ENCODE results near the gene ELL. TPM values are rescaled to one million over a fixed set of nuclear protein-coding genes. Genes with fewer than 3 reads are reported as not detected.
A peak's percentile ranks its signal among the peaks of the same experiment; 100 is the strongest.

Gene ELL
- total and polyA plus RNA-seq, 2 donors from 2014 or later: 5.7 to 25.2 TPM

- FAIRE-seq (no peak), DNase-seq (peak in 2 of 5 donors; percentile 62 to 64)
- Histone ChIP-seq H3K9me3 (ENCODE audit: control insufficient read depth in 2 of 3, insufficient read depth in 1 of 3, low read length in 3 of 3) (no peaks in the 10 kb centered on the region), H3K27me3 (ENCODE audit: control insufficient read depth, insufficient read depth, low read length) (no peaks in the 10 kb centered on the region), H3K36me3 (ENCODE audit: control insufficient read depth in 2 of 3, insufficient read depth in 3 of 3, low read length in 3 of 3) (no peaks in the 10 kb centered on the region), H3K4me3 (ENCODE audit: low read length in 3 of 3) (no peak overlapping the region), H3K27ac (ENCODE audit: low read depth in 2 of 2, low read length in 2 of 2) (peak overlapping the region; percentile 71 to 72), H3K9ac (ENCODE audit: low read length in 3 of 3) (peak overlapping the region in 2 of 3 donors; percentile 18 to 59), H3K4me1 (ENCODE audit: control insufficient read depth in 2 of 3, insufficient read depth in 2 of 3, low read depth in 1 of 3, low read length in 3 of 3) (peaks cover 0 to 64% (median 55%) of the 10 kb centered on the region in 3 donors)
- intact Hi-C loops (cut with DNase I): no loop called here
- no peak for TF ChIP-seq CTCF (IDR thresholded peaks at IDR 0.05; ENCODE audit: borderline replicate concordance, extremely low read depth, insufficient read depth)
These were observed 26.5 kb downstream of the ELL start for GRCh38 chr19:18495204-18495911.

- DNase-seq (no peak), FAIRE-seq (no peak)
- H3K4me1 ChIP-seq (ENCODE audit: control insufficient read depth in 2 of 3, insufficient read depth in 2 of 3, low read depth in 1 of 3, low read length in 3 of 3): peaks cover 0 to 63% (median 56%) of the 10 kb centered on the region in 3 donors
- H3K4me3 ChIP-seq (ENCODE audit: low read length in 3 of 3): no peak overlapping the region
- intact Hi-C loops (cut with DNase I): no loop called here
- H3K27ac ChIP-seq (ENCODE audit: low read depth in 2 of 2, low read length in 2 of 2): peak overlapping the region in 1 of 2 donors; percentile 67
- no peak for TF ChIP-seq CTCF (IDR thresholded peaks at IDR 0.05; ENCODE audit: borderline replicate concordance, extremely low read depth, insufficient read depth)
- H3K36me3 ChIP-seq (ENCODE audit: control insufficient read depth in 2 of 3, insufficient read depth in 3 of 3, low read length in 3 of 3): no peaks in the 10 kb centered on the region
- H3K9me3 ChIP-seq (ENCODE audit: control insufficient read depth in 2 of 3, insufficient read depth in 1 of 3, low read length in 3 of 3): no peaks in the 10 kb centered on the region
- no peaks in the 10 kb centered on the region for H3K27me3 ChIP-seq (ENCODE audit: control insufficient read depth, insufficient read depth, low read length)
- peak overlapping the region in 1 of 3 donors; percentile 6 for H3K9ac ChIP-seq (ENCODE audit: low read length in 3 of 3)
These were observed 27.6 kb downstream of the ELL start for GRCh38 chr19:18494267-18494607.

GRCh38 chr19:18493440-18494266, 28.2 kb downstream of the ELL start:
- H3K9ac ChIP-seq (ENCODE audit: low read length in 3 of 3): peak overlapping the region in 1 of 3 donors; percentile 6
- no peak for TF ChIP-seq CTCF (IDR thresholded peaks at IDR 0.05; ENCODE audit: borderline replicate concordance, extremely low read depth, insufficient read depth)
- no peaks in the 10 kb centered on the region for H3K27me3 ChIP-seq (ENCODE audit: control insufficient read depth, insufficient read depth, low read length)
- FAIRE-seq (no peak), DNase-seq (no peak)
- intact Hi-C loops (cut with DNase I): no loop called here
- peaks cover 0 to 64% (median 54%) of the 10 kb centered on the region in 3 donors for H3K4me1 ChIP-seq (ENCODE audit: control insufficient read depth in 2 of 3, insufficient read depth in 2 of 3, low read depth in 1 of 3, low read length in 3 of 3)
- H3K36me3 ChIP-seq (ENCODE audit: control insufficient read depth in 2 of 3, insufficient read depth in 3 of 3, low read length in 3 of 3): no peaks in the 10 kb centered on the region
- H3K4me3 ChIP-seq (ENCODE audit: low read length in 3 of 3): no peak overlapping the region
- no peaks in the 10 kb centered on the region for H3K9me3 ChIP-seq (ENCODE audit: control insufficient read depth in 2 of 3, insufficient read depth in 1 of 3, low read length in 3 of 3)
- peak overlapping the region; percentile 66 to 73 for H3K27ac ChIP-seq (ENCODE audit: low read depth in 2 of 2, low read length in 2 of 2)

Data from kidney (tissue), 14 donors.